K562 (cell line): ENCODE data around the gene SPOCD1. TPM values are rescaled to one million over a fixed set of nuclear protein-coding genes. Genes with fewer than 3 reads are reported as not detected.

ENCODE experiments used
- BACH1 ChIP-seq: fragments of 200-800 bp; sonication (Bioruptor generic); IDR thresholded peaks from 2 replicates; pipeline ENCODE4 v1.6.1; 2016; ENCODE audit warnings: missing genetic modification characterization, missing compliant biosample characterization
- BHLHE40 ChIP-seq: IDR thresholded peaks from 2 replicates; pipeline ENCODE4 v1.6.1; 2011; ENCODE audit warnings: low read length, improper control_type of control experiment
- DIDO1 ChIP-seq: fragments of 450-650 bp; IDR thresholded peaks from 2 replicates; pipeline ENCODE4 v1.6.1; 2016; ENCODE audit warnings: low read depth, missing biosample characterization, missing genetic modification characterization
- EHMT2 ChIP-seq: fragments of 450-650 bp; IDR thresholded peaks from 2 replicates; pipeline ENCODE4 v1.6.1; 2018; ENCODE audit warnings: antibody characterized with exemption
- ETS2 ChIP-seq: IDR thresholded peaks from 2 replicates; pipeline ENCODE4 v1.6.1; 2016; ENCODE audit warnings: borderline replicate concordance, missing genetic modification characterization, mild to moderate bottlenecking, moderate library complexity, missing compliant biosample characterization; ENCODE audit not compliant: poor library complexity, severe bottlenecking
- ETV5 ChIP-seq: sonication (generic); formaldehyde crosslinking; IDR thresholded peaks from 2 replicates; pipeline ENCODE4 v1.4.0; 2020; ENCODE audit warnings: low read depth, mild to moderate bottlenecking, missing genetic modification reagents
- GABPB1 ChIP-seq: sonication (generic); formaldehyde crosslinking; IDR thresholded peaks from 2 replicates; pipeline ENCODE4 v1.8.0; 2022; ENCODE audit warnings: mild to moderate bottlenecking, missing genetic modification reagents
- GABPB2 ChIP-seq: fragments of 250-450 bp; sonication (Bioruptor Pico); conservative IDR thresholded peaks from 2 replicates; pipeline ENCODE4 v1.5.1; 2021; ENCODE audit warnings: mild to moderate bottlenecking
- HDAC1 ChIP-seq, 2 experiments: fragments of 450-650 bp; IDR thresholded peaks; 2 replicates each; pipeline ENCODE4 v1.6.1; 2016 to 2017; ENCODE audit warnings: inconsistent platforms in 1 of 2, mild to moderate bottlenecking in 1 of 2, moderate library complexity in 1 of 2
- HDAC8 ChIP-seq: fragments of 450-650 bp; IDR thresholded peaks from 2 replicates; pipeline ENCODE4 v1.6.1; 2016; ENCODE audit warnings: mild to moderate bottlenecking, missing genetic modification characterization, moderate library complexity, missing compliant biosample characterization
- IFI16 ChIP-seq: fragments of 250-450 bp; sonication (Bioruptor Pico); IDR thresholded peaks from 2 replicates; pipeline ENCODE4 v2.1.2; 2022; ENCODE audit warnings: mild to moderate bottlenecking, inconsistent platforms
- KLF6 ChIP-seq: fragments of 250-450 bp; sonication (Bioruptor Pico); IDR thresholded peaks from 2 replicates; pipeline ENCODE4 v1.4.0; 2020; ENCODE audit warnings: mild to moderate bottlenecking, moderate library complexity, borderline replicate concordance
- NFIC ChIP-seq: fragments of 450-650 bp; IDR thresholded peaks from 2 replicates; pipeline ENCODE4 v1.6.1; 2017; ENCODE audit warnings: mild to moderate bottlenecking, inconsistent platforms
- NUFIP1 ChIP-seq: fragments of 450-650 bp; IDR thresholded peaks from 2 replicates; pipeline ENCODE4 v1.6.1; 2018; ENCODE audit not compliant: partially characterized antibody
- RBFOX2 ChIP-seq: fragments of 200-400 bp; formaldehyde crosslinking; IDR thresholded peaks from 2 replicates; pipeline ENCODE4 v1.6.1; 2017; ENCODE audit warnings: low read depth, mild to moderate bottlenecking, low read length, moderate library complexity
- RFX5 ChIP-seq: IDR thresholded peaks from 2 replicates; pipeline ENCODE4 v1.6.1; 2011; ENCODE audit warnings: low read depth, mild to moderate bottlenecking, improper control_type of control experiment, low read length
- SAFB ChIP-seq: fragments of 200-400 bp; formaldehyde crosslinking; IDR thresholded peaks from 2 replicates; pipeline ENCODE4 v1.6.1; 2017; ENCODE audit warnings: low read depth, low read length, borderline replicate concordance
- SMARCC2 ChIP-seq: fragments of 450-650 bp; IDR thresholded peaks from 2 replicates; pipeline ENCODE4 v1.6.1; 2017; ENCODE audit warnings: antibody characterized with exemption, moderate library complexity, mild to moderate bottlenecking, low read depth
- SREBF2 ChIP-seq: sonication (generic); formaldehyde crosslinking; IDR thresholded peaks from 2 replicates; pipeline ENCODE4 v1.4.0; 2020; ENCODE audit warnings: mild to moderate bottlenecking, missing genetic modification reagents
- THRAP3 ChIP-seq: fragments of 450-650 bp; IDR thresholded peaks from 2 replicates; pipeline ENCODE4 v1.6.1; 2016; ENCODE audit warnings: mild to moderate bottlenecking, inconsistent platforms, borderline replicate concordance
- ZFX ChIP-seq: sonication (generic); formaldehyde crosslinking; IDR thresholded peaks from 2 replicates; pipeline ENCODE4 v1.8.0; 2022; ENCODE audit warnings: mild to moderate bottlenecking, missing genetic modification reagents, moderate library complexity
- ZNF146 ChIP-seq: IDR thresholded peaks from one replicate; pipeline ENCODE4 v1.6.1; 2018; ENCODE audit warnings: missing compliant biosample characterization; ENCODE audit not compliant: unreplicated experiment
- ZSCAN32 ChIP-seq: fragments of 450-650 bp; formaldehyde crosslinking; IDR thresholded peaks from 2 replicates; pipeline ENCODE4 v1.4.0; 2020; ENCODE audit warnings: mild to moderate bottlenecking, moderate library complexity
- polyA plus RNA-seq, 8 experiments: library from polyadenylated mRNA; depleted of rRNA in 4 of 8; stranded (reverse) in 5 of 8; unstranded in 3 of 8; fragments of >200 nt; fragmentation: Nextera tagmentation in 2 of 8; fragmentation: Illumina TruSeq in 1 of 8; extraction: Ambion mirVana in 2 of 8; extraction: Trizol in 1 of 8; gene quantifications; 2 replicates each; pipeline versions ENCODE4 v1.2.1 to v1.2.3, GENCODE V29; 2011 to 2014; ENCODE audit warnings: inconsistent platforms in 1 of 8, missing spikeins in 1 of 8
- total RNA-seq, 7 experiments: library from RNA; depleted of rRNA in 6 of 7; stranded (reverse); fragments of >200 nt in 6 of 7; fragmentation: Illumina TruSeq in 2 of 7; extraction: Trizol in 2 of 7; gene quantifications; 2 replicates each; pipeline versions ENCODE4 v1.2.1 to v1.2.3, GENCODE V29; 2011 to 2021; ENCODE audit warnings: low replicate concordance in 1 of 7
- TF ChIP-seq, protein P1 (sequence below): fragments of 200-800 bp; sonication (Bioruptor generic); IDR thresholded peaks from 2 replicates; pipeline ENCODE4 v1.6.1; 2016; ENCODE audit warnings: missing genetic modification characterization, missing compliant biosample characterization
- TF ChIP-seq, protein P2 (sequence below), 2 experiments: IDR thresholded peaks; 2 replicates each; pipeline ENCODE4 v1.6.1; 2011; ENCODE audit warnings: borderline replicate concordance in 1 of 2, control low read depth in 1 of 2, low read depth in 1 of 2, low read length in 1 of 2, mild to moderate bottlenecking in 1 of 2, mixed read lengths in 1 of 2, moderate library complexity in 1 of 2; ENCODE audit not compliant: insufficient read depth in 1 of 2, insufficient read length in 1 of 2, poor library complexity in 1 of 2, severe bottlenecking in 1 of 2; ENCODE audit errors: extremely low read depth in 1 of 2

Gene SPOCD1
- total and polyA plus RNA-seq, 9 of the 15 experiments (the other 6 are each of a cell fraction or from before 2014, with no cell fraction given) = 0.03 to 0.71 (median 0.26) TPM; not detected in 1

DNA sequence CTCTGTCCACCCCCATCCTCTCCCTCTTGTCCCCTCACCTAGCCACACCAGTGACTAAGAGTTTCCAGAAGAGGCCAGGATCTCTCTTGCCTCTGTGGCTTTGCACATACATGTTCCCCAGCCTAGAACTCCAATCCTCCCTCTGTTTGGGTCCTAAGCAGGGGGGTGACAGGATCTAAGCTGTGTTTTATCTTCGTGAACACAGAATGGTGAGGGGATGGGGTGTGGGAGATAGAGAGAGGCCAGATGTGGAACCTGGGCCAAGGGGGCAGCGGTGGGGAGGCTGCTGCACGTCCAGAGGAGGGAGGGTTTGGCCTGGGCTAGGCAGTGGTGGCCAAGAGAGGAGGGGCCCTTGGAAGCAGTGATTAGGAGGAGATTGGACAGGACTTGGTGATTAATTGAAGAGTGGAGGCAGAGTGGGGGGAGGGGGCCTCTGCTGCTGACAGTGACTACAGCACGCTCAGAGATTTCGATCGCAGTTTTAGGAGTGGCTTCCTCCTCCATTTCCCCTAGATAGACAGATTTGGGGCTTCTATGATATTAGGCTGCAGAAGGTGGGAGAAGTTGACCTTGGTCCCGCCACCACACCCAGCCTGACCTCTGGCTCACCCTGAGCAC is 34.6 kb downstream of the SPOCD1 start (continued):
- TF ChIP-seq, protein P1, sequence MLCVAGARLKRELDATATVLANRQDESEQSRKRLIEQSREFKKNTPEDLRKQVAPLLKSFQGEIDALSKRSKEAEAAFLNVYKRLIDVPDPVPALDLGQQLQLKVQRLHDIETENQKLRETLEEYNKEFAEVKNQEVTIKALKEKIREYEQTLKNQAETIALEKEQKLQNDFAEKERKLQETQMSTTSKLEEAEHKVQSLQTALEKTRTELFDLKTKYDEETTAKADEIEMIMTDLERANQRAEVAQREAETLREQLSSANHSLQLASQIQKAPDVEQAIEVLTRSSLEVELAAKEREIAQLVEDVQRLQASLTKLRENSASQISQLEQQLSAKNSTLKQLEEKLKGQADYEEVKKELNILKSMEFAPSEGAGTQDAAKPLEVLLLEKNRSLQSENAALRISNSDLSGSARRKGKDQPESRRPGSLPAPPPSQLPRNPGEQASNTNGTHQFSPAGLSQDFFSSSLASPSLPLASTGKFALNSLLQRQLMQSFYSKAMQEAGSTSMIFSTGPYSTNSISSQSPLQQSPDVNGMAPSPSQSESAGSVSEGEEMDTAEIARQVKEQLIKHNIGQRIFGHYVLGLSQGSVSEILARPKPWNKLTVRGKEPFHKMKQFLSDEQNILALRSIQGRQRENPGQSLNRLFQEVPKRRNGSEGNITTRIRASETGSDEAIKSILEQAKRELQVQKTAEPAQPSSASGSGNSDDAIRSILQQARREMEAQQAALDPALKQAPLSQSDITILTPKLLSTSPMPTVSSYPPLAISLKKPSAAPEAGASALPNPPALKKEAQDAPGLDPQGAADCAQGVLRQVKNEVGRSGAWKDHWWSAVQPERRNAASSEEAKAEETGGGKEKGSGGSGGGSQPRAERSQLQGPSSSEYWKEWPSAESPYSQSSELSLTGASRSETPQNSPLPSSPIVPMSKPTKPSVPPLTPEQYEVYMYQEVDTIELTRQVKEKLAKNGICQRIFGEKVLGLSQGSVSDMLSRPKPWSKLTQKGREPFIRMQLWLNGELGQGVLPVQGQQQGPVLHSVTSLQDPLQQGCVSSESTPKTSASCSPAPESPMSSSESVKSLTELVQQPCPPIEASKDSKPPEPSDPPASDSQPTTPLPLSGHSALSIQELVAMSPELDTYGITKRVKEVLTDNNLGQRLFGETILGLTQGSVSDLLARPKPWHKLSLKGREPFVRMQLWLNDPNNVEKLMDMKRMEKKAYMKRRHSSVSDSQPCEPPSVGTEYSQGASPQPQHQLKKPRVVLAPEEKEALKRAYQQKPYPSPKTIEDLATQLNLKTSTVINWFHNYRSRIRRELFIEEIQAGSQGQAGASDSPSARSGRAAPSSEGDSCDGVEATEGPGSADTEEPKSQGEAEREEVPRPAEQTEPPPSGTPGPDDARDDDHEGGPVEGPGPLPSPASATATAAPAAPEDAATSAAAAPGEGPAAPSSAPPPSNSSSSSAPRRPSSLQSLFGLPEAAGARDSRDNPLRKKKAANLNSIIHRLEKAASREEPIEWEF = no peak
- TF ChIP-seq HDAC1 (IDR thresholded peaks at IDR 0.05) (peak in 1 of 2 experiments; percentile 61; a peak in 1 of 4 replicates), IFI16 (CRISPR knock-in tag) (no peak), ETS2 (tag) (no peak), SAFB (no peak), NUFIP1 (no peak), ETV5 (CRISPR knock-in tag) (no peak), DIDO1 (tag) (peak; percentile 42), SREBF2 (CRISPR knock-in tag) (no peak), BHLHE40 (peak; percentile 66), NFIC (peak; percentile 63), THRAP3 (no peak), RBFOX2 (no peak), BACH1 (tag) (no peak), KLF6 (no peak), RFX5 (no peak), ZSCAN32 (CRISPR knock-in tag) (no peak), GABPB1 (no peak), SMARCC2 (no peak), ZFX (CRISPR knock-in tag) (no peak), HDAC8 (no peak), ZNF146 (no peak), EHMT2 (no peak), GABPB2 (CRISPR knock-in tag) (no peak)
- TF ChIP-seq, protein P2, sequence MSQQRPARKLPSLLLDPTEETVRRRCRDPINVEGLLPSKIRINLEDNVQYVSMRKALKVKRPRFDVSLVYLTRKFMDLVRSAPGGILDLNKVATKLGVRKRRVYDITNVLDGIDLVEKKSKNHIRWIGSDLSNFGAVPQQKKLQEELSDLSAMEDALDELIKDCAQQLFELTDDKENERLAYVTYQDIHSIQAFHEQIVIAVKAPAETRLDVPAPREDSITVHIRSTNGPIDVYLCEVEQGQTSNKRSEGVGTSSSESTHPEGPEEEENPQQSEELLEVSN (IDR thresholded peaks at IDR 0.05; ENCODE audit: borderline replicate concordance in 1 of 2, extremely low read depth in 1 of 2, insufficient read depth in 1 of 2, insufficient read length in 1 of 2, low read depth in 1 of 2, low read length in 1 of 2, poor library complexity in 1 of 2, severe bottlenecking in 1 of 2) = no peak
